ENCODE results near the gene ATAD3B. TPM values are rescaled to one million over a fixed set of nuclear protein-coding genes. Genes with fewer than 3 reads are reported as not detected.

Gene ATAD3B
- total and polyA plus RNA-seq, 2 of the 4 experiments (the other 2 are of a cell fraction) = 13.8 to 29.0 TPM

DNA sequence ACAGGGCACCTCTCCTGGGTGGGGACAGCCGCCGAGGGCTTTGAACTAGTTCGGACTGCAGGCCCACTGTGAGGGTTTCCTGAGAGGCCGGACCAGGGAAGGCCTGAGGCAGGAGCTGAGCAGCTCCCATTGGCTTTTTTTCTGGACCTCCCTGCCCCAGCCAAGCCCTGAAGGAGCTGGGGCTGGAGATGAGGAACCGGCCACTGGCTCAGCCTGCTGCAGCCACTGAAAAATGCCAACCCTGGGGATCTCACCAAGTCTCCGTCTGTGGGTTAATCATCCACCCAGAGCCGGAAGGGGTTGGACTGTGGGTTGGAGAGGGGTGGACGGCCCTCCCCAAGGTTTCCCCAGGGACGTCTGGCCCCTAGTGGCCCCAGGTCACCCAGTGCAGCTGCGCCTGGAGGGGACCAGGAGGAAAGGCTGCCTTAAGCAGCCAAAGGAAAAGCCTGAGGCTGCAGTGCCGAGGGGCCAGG, 33.6 kb upstream of the ATAD3B start:
- H3K27ac ChIP-seq (ENCODE audit: insufficient read depth, low read length) = no peak overlapping the region
- no peak overlapping the region for H4K91ac ChIP-seq (ENCODE audit: insufficient read depth, low read depth, low read length)
- no peak overlapping the region for H3K4me3 ChIP-seq (ENCODE audit: insufficient read depth, low read depth, low read length)
- no peak overlapping the region for H3K18ac ChIP-seq (ENCODE audit: low read depth, low read length)
- H3K14ac ChIP-seq (replicated peaks; ENCODE audit: low read depth, low read length) = no peak overlapping the region
- H3K27me3 ChIP-seq (ENCODE audit: control insufficient read depth, insufficient read depth, low read length) = no peaks in the 10 kb centered on the region; the same call in 1 of the 2 replicates
- in situ Hi-C loops (cut with MboI; ENCODE audit: low sequenced_read_pairs) = no loop called here
- H2BK15ac ChIP-seq (ENCODE audit: low read depth, low read length) = no peak overlapping the region
- 60% methylated on average over 2 of the region's 11 CpGs; no CpG with 5 or more reads in 1 of the 2 experiments for WGBS, 2 experiments (ENCODE audit: extremely low coverage in 2 of 2, insufficient read length in 1 of 2)
- no peak overlapping the region for H3K9ac ChIP-seq (ENCODE audit: low read depth, low read length)
- no peak overlapping the region for H3K23ac ChIP-seq (ENCODE audit: low read depth, low read length)
- H3K4ac ChIP-seq (ENCODE audit: low read depth, low read length) = no peak overlapping the region
- H3K9me1 ChIP-seq (ENCODE audit: insufficient read depth, low read length) = 0 out of 2 replicates have a peak, but pooled peaks cover 7% of the 10 kb centered on the region
- no peak overlapping the region for H4K8ac ChIP-seq (ENCODE audit: low read depth in 2 of 2, low read length in 2 of 2)
- H2AK5ac ChIP-seq (ENCODE audit: low read depth, low read length) = no peak overlapping the region
- no peak overlapping the region for H3K4me2 ChIP-seq (ENCODE audit: low read depth, low read length)
- H3K9me3 ChIP-seq (ENCODE audit: control insufficient read depth, insufficient read depth, low read length) = no peaks in the 10 kb centered on the region
- H3K36me3 ChIP-seq (ENCODE audit: control insufficient read depth, insufficient read depth, low read length) = no peaks in the 10 kb centered on the region
- dilution Hi-C loops (cut with HindIII; ENCODE audit: low sequenced_read_pairs, unreplicated experiment) = no loop called here
- no TSS peak for BruUV-seq (replicated peaks)
- intact Hi-C loops (cut with micrococcal nuclease) = no loop called here
- H3K79me1 ChIP-seq (ENCODE audit: low read depth in 1 of 2, low read length in 2 of 2) = 0 out of 4 replicates have a peak, but pooled peaks cover 0 to 3% of the 10 kb centered on the region in 2 experiments
- no peak overlapping the region for H3K56ac ChIP-seq (ENCODE audit: extremely low read depth, insufficient read depth, low read length)
- no peak overlapping the region for H2AFZ ChIP-seq (replicated peaks; ENCODE audit: low read length, poor library complexity)
- no peak overlapping the region for H2BK5ac ChIP-seq (ENCODE audit: low read depth, low read length, poor library complexity, severe bottlenecking)
- POLR2A ChIA-PET (ENCODE audit: unreplicated experiment) = no interaction called here
- no peak overlapping the region for H4K5ac ChIP-seq (ENCODE audit: low read depth, low read length)
- no peak overlapping the region for H2BK120ac ChIP-seq (ENCODE audit: low read depth, low read length)
- no peak overlapping the region for H2AK9ac ChIP-seq (replicated peaks; ENCODE audit: low read depth, low read length, poor library complexity)
- peaks cover 10% of the 10 kb centered on the region; the same call in 1 of the 2 replicates for H3K4me1 ChIP-seq (ENCODE audit: control insufficient read depth, insufficient read depth, low read length)
- no peaks in the 10 kb centered on the region for H4K20me1 ChIP-seq (ENCODE audit: insufficient read depth, low read length)
- ATAC-seq (ENCODE audit: low read depth) (no peak), DNase-seq (no peak)
- CTCF ChIA-PET = no interaction called here
- H2BK20ac ChIP-seq (ENCODE audit: low read depth, low read length) = no peak overlapping the region
- TF ChIP-seq RFX5 (IDR thresholded peaks at IDR 0.05; ENCODE audit: low read depth, low read length) (no peak), CHD1 (IDR thresholded peaks at IDR 0.05; ENCODE audit: low read depth, low read length) (no peak), MAFK (IDR thresholded peaks at IDR 0.05; ENCODE audit: low read depth, low read length) (no peak), SMC3 (IDR thresholded peaks at IDR 0.05; ENCODE audit: low read depth, low read length) (no peak)
- TF ChIP-seq, protein P1, sequence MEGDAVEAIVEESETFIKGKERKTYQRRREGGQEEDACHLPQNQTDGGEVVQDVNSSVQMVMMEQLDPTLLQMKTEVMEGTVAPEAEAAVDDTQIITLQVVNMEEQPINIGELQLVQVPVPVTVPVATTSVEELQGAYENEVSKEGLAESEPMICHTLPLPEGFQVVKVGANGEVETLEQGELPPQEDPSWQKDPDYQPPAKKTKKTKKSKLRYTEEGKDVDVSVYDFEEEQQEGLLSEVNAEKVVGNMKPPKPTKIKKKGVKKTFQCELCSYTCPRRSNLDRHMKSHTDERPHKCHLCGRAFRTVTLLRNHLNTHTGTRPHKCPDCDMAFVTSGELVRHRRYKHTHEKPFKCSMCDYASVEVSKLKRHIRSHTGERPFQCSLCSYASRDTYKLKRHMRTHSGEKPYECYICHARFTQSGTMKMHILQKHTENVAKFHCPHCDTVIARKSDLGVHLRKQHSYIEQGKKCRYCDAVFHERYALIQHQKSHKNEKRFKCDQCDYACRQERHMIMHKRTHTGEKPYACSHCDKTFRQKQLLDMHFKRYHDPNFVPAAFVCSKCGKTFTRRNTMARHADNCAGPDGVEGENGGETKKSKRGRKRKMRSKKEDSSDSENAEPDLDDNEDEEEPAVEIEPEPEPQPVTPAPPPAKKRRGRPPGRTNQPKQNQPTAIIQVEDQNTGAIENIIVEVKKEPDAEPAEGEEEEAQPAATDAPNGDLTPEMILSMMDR (conservative IDR thresholded peaks at IDR 0.05; ENCODE audit: low read depth, low read length) = no peak
